ENCODE data around the gene SLC16A3. TPM values are rescaled to one million over a fixed set of nuclear protein-coding genes. Genes with fewer than 3 reads are reported as not detected.
A peak's percentile ranks its signal among the peaks of the same experiment; 100 is the strongest.

The SLC16A3 gene
- total RNA-seq, 4 donors from 2014 or later = 10.5 to 36.0 (median 21.4) TPM

GRCh38 chr17:82269882-82270500 is 41.1 kb downstream of the SLC16A3 start:
- no peaks in the 10 kb centered on the region for H3K9me3 ChIP-seq
- no peak for DNase-seq (ENCODE audit: low spot score in 2 of 2)
- no peaks in the 10 kb centered on the region for H3K27me3 ChIP-seq
- 78% methylated on average over 13 of the region's 13 CpGs for WGBS, 2 donors
- H3K4me1 ChIP-seq = peaks cover 0 to 86% (median 66%) of the 10 kb centered on the region in 4 donors
- H3K4me3 ChIP-seq = no peak overlapping the region
- H3K27ac ChIP-seq = peak overlapping the region in 2 of 4 donors; percentile 81 to 94
- H3K36me3 ChIP-seq = peaks cover 0 to 29% (median 20%) of the 10 kb centered on the region in 3 donors
- TF ChIP-seq CTCF (IDR thresholded peaks at IDR 0.05) (no peak), EP300 (IDR thresholded peaks at IDR 0.05) (no peak), POLR2A (IDR thresholded peaks at IDR 0.05) (no peak)

- peaks cover 0 to 86% (median 66%) of the 10 kb centered on the region in 4 donors for H3K4me1 ChIP-seq
- no peak for TF ChIP-seq POLR2A (IDR thresholded peaks at IDR 0.05)
- no peak for TF ChIP-seq CTCF (IDR thresholded peaks at IDR 0.05)
- TF ChIP-seq EP300 (IDR thresholded peaks at IDR 0.05) = no peak
- WGBS, 2 donors = 67 to 80% methylated on average over 12 of the region's 12 CpGs
These were observed 41.8 kb downstream of the SLC16A3 start for GRCh38 chr17:82270651-82271050.

DNA sequence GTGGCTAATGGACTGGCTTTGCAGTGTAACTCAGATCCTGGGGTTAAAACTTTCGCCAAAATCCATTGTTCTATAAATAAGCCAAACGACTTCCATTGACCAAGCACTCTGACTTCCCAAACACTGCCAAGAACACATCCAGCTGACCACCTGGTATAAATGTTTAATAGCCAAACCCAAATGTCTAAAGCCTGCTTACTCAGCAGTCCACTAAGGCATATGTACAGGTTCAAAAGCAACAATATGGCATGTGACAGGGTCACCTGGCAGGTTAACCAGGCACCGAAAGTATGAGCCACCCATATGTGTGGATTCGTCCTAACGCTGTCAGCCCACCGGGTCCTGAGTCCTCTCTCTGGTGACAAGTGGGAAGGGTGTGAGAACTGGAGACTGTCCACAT is 42.6 kb downstream of the SLC16A3 start:
- 80 to 86% methylated on average over 6 of the region's 6 CpGs for WGBS, 2 donors
- Histone ChIP-seq H3K36me3 (peaks cover 0 to 26% (median 10%) of the 10 kb centered on the region in 3 donors), H3K4me3 (no peak overlapping the region), H3K4me1 (peaks cover 0 to 78% (median 61%) of the 10 kb centered on the region in 4 donors), H3K9me3 (no peaks in the 10 kb centered on the region), H3K27ac (peak overlapping the region in 1 of 4 donors; percentile 94), H3K27me3 (no peaks in the 10 kb centered on the region)
- DNase-seq (ENCODE audit: low spot score in 2 of 2) = no peak
- TF ChIP-seq EP300 (IDR thresholded peaks at IDR 0.05) = no peak
- TF ChIP-seq POLR2A (IDR thresholded peaks at IDR 0.05) = no peak
- TF ChIP-seq CTCF (IDR thresholded peaks at IDR 0.05) = no peak

More at GRCh38 chr17:82270651-82271050, 41.8 kb downstream of the SLC16A3 start:
- Histone ChIP-seq H3K27me3 (no peaks in the 10 kb centered on the region), H3K27ac (peak overlapping the region in 1 of 4 donors; percentile 94), H3K4me3 (no peak overlapping the region), H3K36me3 (peaks cover 0 to 25% (median 13%) of the 10 kb centered on the region in 3 donors), H3K9me3 (no peaks in the 10 kb centered on the region)
- DNase-seq (ENCODE audit: low spot score in 2 of 2) = no peak

DNA sequence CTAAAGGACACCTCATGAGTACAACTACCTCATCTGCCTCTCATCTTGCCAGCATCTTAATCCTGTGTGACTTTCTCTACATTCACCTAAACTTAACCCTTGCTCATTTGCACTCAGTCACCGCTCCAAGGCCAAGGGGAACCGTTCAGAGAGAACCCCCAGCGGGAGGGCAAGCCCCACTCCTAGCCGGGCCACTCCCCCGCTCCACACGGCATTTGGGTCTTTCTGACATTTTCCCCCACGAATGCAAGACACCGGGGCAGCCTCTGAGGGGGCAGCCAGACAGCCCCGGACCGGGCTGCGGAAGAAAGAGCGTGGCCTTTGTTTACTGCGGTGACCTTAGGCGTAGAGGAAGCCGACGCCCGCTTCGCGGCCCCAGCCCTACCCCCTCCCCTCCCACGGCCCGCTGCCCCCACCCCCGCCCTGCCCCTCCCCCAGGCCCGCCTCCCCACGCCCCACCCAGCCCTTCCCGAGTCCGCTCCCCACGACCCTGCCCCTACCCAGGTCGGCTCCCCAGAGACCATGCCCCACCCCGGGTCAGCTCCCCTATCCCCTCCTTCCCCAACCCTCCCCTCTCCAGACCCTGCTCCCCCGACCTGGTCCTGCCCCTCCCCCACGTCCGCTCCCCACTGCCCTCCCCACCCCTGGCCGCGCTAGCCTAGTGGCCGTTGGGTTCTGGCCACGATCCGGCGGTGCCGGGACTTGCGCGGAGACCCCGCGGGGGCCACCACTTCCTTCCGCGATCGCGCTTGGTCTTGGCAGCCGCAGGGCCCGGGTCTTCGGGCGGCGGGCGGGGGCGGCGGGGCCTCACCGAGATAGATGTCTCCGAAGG is 43.9 kb downstream of the SLC16A3 start:
- peak in 1 of 2 donors; percentile 41 for DNase-seq (ENCODE audit: low spot score in 2 of 2)
- H3K27ac ChIP-seq = peak overlapping the region; percentile 94 to 100 (median 99)
- no peaks in the 10 kb centered on the region for H3K27me3 ChIP-seq
- H3K4me1 ChIP-seq = peaks cover 0 to 65% (median 49%) of the 10 kb centered on the region in 4 donors
- H3K9me3 ChIP-seq = no peaks in the 10 kb centered on the region
- peak overlapping the region; percentile 80 to 98 (median 88) for H3K4me3 ChIP-seq
- 1 to 4% methylated on average over 9 to 28 of the region's 57 CpGs for WGBS, 2 donors
- H3K36me3 ChIP-seq = peaks cover 0 to 32% (median 10%) of the 10 kb centered on the region in 3 donors
- no peak for TF ChIP-seq POLR2A (IDR thresholded peaks at IDR 0.05)
- TF ChIP-seq EP300 (IDR thresholded peaks at IDR 0.05) = no peak
- TF ChIP-seq CTCF (IDR thresholded peaks at IDR 0.05) = no peak
